ENCODE measurements around the gene NPAS2.

NPAS2 gene

DNA sequence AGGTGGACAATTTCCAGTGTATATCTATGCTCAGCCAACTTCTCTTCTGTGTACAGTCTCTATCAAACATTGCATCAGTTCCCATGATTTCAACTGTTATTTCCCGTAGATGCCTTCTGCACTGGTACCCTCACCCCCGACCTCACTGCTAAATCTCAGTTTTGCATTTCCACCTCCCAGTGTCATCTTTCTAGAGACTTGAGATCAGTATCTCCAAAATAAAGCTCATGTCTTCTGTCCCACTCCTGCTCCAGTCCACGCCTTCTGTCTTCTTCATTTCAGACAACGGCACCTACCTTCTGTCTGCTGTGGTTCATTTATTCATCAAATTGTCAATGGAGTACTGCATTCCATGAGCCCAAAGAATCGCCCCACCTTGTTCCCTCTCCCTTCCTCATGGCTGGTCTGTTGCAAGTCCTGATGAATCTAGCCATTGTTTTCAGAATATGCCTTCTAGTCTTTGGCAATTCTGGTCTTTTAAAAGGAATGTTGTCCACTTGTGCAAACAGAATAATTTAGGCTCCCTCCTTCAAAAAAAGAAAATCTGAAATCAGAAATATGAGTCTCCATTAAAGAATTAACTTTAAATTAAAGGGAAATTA, 23.3 kb upstream of the NPAS2 start:
- no peak for DNase-seq

DNA sequence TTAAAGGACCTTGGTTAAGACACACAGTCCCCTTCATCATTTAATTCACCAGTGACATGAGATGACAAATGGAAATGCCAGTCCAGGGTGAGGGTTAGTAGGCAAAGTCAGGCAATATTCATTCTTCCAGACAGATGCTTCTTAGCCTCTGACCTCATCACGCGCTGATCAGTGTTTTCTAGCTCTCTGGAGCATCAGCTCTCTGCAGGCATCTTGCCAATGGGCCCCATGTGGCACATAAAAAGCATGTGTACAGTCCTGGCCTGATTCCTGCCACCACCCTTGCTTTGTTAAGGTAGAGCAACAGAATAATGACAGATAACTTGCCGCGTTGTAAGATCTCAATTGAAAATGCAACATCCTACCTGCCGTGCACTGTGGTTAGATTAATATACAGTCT, 20.3 kb upstream of the NPAS2 start:
- peak; percentile 27 for DNase-seq

DNA sequence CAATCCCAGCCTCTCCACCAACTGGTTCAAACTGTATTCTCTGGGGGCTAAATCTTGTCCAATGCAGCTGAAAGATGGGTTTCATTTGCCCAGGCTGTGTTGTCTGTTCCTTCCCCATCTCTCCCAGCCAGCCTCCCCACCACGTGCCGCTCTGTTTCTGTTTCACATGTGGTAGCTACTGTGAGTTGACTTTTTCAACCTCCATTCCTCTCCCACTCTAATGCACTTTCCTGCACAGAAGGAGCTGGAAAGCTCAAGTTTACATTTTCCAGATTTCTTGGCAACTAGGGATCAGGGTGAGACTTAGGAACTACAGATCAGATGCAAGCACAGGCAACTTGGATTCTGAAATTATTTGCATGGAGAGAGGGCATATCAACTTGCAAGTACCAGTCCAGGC, 19.0 kb upstream of the NPAS2 start:
- no peak for DNase-seq

DNA sequence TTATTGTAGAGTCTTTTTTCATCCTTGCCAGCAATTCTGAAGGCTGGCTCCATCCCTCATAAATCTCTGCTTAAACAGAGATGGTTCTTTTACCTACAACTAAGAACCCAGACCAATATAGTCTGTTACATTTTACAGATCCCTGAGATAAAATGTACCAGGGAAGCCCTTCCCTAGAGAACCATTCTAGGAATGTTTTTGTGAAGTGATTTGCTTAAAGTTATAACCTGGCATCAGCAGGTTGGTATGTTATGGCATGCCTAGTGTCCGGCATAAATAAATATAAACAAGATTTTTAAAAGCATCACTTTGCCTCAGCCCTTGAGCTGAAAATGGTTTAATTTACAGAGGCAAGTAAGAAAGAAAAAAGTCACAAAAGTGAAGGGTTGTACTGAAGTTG, 18.5 kb upstream of the NPAS2 start:
- DNase-seq: no peak

DNA sequence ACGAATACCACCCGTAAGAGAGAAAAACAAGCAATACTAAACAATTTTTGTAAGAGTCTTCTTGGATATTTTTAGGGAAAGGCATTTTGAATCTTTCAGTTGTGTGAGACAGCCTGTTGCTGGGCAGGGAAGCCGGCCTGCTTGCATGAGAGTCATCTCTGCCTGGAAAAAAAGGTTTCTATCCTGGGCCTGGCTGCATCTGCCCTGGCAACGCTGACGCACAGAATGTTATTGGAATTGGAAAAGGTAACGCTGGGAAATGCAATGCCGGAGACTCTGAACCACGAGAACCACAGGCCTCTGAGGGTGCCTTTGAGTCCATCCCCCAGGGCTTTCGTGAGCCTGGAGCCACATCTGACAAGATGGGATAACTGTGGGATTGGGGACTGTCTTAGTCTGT, 17.9 kb upstream of the NPAS2 start:
- DNase-seq: no peak

DNA sequence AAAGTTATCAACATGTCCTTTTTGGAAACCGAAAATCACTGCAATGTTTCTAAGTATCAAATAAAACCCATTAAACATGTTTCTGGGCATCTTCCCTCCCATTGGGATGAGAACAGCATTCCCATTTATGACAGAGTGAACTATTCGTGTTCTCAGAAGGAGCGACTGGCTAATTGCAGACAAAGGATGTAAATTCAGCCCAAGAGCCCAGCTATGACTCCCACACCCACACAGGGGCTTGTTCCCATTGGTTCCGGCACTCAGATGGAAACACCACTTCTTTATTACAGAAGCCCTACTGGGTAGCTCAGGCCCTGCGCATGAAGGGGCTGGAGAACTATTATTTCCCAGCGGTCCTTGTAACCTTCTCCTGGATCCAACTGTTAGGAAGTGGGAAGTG, 16.6 kb upstream of the NPAS2 start:
- DNase-seq: no peak

DNA sequence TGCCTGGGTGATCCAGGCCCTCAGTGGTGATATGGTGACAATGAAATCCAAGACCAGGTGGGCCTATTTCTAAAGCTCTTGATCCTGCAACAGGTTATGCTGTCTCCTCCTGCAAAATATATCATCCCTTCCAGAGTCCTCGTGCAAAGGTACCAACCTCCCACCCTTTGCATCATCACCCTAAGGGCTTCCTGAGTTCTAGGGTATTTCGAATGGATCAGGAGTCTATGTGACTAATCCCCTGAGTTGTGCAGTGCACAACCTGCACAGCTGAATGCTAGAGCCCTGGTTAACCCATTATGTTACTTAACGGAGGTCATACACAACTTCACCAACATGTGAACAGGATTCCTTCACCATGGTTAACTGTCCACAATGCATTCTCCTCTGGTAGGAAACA, 13.4 kb upstream of the NPAS2 start:
- no peak for DNase-seq

DNA sequence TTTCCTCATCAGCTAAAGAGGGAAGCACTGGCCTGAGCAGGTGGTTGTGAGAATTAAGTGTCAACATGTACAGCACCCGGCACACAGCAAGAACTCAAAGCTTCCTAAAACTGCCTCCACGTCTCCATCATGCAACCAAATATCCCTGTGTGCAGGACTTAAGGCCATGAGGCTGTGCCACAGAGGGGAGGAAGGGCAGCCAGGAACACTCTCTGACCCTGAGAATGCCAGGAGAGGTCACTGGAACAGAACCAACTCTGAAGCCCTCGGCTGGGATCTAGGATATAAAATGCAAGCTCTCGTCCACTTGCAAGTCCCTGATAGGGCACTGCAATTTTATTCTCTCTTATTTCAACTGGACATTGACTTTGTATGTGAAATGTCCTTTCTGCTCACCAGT, 12.2 kb upstream of the NPAS2 start:
- DNase-seq: no peak

DNA sequence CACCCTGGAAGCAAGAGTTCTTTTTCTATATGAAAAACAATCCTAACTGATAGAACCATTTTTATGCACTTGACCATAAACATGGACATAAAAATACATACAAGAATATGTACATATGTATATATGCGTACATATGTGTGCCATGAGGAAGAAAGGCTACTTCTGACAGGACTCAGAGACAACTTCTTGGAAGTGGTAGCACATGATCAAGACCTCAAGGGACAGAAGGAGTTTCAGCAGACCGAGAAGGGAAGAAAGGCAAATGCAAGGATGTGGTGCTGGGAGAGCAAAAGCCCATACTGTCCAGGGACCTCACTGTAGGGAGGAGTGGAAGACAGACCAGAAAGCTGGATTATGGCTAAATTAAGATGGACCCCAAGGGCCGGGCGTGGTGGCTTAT, 11.4 kb upstream of the NPAS2 start:
- DNase-seq: no peak

DNA sequence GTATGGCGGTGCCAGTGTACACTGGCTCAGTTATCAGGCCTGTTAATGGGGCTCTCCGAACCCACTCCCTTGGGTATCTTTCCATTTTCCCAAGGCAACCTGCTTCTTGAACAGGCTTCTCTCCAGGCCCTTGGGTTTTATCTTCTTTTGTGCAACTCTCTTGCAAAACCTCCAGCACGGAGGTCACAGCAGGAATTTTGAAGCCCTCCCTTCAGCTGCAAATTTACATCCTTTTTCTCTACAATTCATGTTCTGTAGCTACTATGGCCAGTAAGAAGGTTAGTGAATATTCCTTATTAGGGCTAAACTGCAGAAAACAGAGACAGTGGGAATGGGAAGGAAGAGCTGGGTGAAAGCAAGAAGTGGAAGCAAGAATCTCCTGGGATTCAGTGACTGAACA, 10.4 kb upstream of the NPAS2 start:
- DNase-seq: no peak

DNA sequence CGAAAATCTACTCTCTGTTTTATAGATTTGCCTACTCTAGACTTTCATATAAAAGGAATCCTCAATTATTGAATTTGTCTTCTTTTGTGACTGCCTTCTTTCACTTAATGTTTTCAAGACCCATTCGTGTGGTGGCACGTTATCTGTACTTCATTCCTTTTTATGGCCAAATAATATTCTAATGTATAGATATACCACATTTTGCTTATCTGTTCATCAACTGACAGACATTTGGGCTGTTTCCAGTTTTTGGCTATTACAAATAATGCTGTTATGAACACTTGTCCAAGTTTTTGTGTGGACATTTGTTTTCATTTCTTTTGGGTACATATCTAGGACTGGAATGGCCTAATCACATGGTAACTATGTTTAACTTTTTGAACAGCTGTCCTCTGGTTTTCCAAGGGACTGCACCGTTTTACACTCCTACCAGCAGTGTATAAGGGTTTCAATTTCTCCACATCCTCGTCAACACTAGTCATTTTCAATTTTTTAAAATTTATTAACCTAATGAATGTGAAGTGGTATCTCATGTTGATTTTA, 9.3 kb upstream of the NPAS2 start:
- no peak for DNase-seq

DNA sequence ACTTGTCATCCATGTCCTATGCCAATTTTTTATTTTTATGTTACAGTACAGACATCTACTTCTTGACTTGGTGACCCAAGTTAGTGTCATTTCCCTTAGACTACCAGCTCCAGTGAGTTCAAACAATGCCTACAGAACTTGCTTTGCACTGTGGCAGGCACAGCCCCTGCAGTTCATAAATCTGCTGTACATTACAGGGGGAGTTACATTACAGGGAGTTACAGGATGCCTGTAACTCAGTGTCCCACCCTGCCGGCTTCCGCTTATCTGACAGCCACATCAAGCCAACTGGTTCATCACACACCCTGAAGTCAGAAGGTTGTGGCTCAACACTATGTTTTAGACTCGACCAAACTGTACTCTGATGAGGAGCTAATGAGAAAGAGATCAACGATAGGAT, 7.8 kb upstream of the NPAS2 start:
- DNase-seq: no peak

DNA sequence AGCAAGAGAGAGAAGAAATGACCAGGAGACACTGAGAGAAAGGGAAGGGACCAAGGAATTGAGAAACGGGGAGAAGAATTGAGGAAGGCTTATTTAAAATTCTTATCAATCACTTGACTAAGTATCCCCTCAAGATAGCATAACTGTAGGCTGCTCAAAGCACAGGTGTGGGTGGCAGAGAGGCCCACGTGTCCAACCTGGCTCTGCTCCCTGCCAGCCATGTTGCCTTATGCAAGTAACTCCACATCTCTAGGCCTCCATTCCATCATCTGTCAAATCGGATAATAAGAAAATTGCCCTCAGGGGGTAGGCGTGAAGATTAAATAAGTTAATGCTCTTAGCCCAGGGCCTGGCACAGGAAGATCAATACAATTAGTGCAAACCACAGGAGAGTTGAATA, 7.4 kb upstream of the NPAS2 start:
- DNase-seq: no peak

DNA sequence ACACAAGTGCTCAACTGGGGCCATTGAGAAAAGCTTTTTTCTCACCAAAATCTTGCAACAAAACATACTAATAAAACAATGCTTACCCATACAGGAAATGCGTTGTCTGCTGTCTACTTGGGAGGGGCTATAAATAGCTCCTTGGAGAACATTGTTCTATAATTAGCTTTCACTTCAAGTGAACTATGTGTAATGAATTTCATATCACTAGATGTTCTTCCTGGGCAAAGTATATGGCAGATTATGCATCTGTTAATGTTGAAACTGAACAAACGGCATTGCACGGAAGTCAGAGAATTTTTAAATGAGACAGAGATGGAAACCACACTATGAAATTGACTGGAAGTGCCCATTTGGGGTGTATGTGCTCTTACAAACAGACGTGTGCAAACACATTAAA, 6.4 kb upstream of the NPAS2 start:
- DNase-seq: no peak

DNA sequence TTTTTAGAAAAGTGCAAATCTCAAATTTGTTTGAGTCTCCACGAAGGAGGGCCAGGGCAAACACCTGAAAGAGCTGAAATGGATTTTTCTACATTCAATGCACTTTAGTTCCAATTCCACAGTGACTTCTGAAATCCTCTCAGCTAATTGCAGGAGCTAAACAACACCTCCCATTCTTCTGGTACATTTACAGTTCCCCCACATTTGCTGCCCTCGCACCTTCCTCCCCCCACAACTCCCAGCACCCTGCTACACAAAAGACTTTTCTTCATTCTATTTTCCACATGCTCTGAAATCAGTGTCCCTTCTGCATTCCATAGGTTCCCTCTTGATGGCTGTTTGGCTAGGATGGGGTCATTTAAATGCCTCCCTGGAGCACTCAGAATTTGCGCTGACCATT, 5.9 kb upstream of the NPAS2 start:
- DNase-seq: no peak

DNA sequence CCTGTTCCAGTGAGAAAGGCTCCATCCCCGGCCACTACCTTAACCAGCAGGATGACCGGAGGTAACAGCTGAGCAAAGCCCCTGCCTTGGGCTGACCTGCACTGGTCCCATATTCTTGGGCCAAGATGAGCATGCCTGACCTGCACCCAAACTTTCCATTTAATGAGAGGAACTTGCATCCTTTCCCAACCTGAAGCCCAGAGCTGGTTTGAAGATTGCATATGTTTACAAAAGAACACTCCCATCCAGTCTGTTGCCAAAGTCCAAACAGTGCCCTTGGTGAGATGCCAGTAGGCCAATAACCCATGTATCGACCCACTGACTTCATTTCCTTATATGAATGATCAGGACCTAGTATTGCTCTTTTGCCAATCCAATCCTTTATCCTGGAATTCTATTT, 5.5 kb upstream of the NPAS2 start:
- no peak for DNase-seq

DNA sequence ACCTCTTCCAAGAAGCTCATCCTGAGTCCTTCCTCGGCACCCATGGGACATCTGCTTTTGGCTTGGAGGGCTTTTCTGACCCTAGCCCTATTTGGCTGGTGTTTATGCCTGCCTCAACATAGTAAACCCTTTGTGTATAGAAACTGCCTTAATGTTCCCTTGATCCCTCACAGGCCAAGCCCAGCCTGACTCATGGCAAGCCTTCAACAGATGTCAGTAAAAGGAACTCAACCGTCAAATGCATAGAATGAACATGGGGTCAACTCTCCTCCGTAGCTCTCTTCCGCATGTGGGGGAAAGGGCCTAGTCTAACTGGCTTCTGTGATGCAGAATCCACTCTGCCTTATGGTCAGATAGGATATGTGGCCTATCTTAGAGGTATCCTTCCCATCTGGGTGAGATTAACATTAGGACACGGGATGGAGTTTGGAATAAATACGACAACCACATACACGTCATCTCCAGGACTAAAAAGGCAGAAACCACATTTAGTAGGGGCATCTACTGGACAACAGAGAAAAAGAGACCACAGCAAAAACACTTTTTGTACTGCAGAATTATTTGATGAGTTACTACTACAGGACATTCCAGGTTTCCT, 2.5 kb upstream of the NPAS2 start:
- no peak for DNase-seq

DNA sequence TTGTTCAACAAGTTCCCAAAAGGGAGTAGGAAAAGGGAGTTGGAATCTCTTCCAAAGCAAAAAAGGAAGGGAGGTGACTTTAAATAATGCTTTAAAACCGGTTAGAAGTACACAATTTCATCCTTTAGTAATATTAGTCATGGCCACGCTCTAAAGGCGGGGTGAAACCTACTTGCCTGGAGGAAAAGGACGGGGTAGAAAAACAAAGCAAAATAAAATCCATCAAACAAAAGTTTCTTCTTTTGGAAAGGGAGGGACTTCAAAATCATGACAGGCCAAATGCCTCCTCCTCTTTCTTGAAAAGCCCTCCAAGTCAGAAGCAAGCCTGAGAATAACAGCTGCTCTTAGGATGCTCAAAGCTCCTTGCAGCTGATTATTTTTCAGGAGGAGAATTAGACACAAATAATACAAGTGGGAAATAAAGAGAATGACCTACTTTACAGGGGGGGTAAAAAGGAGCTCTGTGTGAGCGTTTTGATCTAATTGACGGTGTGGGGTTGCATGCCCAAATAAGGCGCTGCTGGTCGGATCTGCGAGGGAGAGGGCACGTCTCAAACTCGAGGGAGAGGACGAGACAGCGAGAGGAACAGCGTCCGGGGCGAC, 1.8 kb upstream of the NPAS2 start:
- DNase-seq: no peak

DNA sequence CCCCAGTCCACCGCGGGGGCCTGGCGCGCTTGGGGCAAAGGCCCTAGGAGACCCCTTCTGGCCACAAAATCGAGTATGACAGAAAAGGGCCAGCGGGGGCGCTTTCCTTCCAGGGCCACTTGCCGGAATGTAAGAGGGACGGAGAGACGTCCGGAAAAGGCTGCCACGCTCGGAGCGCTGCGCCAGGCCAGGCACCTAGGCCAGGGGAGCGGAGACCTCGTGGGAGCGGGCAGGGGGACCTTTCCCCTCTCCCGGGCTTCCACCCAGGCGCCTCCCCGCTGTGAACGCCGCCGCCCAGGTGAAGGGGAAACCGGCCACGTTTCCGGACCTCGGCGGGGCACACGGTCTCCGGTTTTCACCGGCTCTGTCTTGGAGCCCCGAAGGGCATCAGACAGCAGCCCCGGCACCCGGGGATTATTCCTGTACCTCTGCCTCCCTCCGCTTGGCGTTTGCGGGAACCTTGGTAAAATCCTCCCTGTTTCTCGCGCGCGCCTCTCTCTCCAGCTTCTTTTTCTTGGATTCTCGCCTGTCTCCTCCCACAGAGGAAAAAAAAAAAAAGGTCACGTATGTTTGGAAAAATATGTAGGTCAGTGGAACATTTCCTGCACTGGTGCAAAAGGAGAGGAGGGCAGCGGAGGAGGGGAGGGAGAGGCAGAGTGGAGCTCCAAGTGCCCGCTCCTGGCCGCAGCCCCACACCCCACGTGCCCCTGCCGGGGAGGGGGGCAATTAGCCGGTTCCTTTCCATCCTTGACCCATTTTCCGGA, 1.2 kb upstream of the NPAS2 start:
- no peak for DNase-seq

DNA sequence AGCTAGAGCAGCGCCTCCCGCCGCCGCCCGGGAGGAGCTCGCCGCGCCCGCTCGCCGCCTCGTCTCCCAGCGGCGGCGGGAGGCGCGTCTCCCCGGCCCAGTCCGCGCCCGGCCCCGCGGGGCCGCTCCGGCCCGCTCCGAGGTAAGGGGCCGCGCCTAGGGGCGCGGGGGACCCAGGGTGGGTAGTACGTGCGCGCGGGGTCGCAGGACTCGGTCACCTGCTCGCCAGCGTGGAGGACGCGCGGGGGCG, 259 bp downstream of the NPAS2 start:
- no peak for DNase-seq

DNA sequence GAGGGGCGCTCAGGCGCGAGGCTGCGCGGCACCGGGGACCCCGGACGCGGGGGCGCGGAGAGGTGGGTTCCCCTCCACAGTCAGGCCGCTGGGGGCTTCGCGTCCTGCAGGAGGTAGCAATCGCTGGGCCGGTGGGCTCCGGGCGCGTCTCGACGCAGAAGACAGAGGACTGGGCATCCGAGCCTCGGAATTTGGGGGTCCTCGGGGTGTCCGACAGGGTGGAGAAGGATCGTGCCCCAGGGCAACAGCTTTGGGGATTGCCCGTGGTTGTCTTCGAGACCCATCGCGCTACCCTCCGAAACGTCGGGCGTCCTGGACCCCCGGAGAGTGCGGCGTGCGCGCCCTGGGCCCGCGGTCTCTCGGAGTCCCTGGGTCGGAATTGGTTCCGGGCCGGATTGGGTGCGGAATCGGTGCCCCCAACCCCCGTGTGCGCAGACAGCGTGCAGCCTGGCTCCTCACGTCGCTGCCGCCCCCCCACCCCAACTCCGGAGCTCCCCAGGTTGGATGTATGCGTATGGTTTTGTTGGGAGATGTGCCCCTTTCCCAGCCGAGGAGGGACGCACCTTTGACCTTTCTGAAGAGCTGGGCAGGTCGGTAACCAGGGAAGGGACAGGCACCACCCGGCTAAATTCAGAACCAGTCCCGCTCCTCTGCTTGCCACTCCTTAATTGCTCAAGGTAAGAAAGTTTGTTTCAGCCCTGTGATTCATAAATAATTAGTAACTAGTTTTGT, 750 bp downstream of the NPAS2 start:
- DNase-seq: no peak

DNA sequence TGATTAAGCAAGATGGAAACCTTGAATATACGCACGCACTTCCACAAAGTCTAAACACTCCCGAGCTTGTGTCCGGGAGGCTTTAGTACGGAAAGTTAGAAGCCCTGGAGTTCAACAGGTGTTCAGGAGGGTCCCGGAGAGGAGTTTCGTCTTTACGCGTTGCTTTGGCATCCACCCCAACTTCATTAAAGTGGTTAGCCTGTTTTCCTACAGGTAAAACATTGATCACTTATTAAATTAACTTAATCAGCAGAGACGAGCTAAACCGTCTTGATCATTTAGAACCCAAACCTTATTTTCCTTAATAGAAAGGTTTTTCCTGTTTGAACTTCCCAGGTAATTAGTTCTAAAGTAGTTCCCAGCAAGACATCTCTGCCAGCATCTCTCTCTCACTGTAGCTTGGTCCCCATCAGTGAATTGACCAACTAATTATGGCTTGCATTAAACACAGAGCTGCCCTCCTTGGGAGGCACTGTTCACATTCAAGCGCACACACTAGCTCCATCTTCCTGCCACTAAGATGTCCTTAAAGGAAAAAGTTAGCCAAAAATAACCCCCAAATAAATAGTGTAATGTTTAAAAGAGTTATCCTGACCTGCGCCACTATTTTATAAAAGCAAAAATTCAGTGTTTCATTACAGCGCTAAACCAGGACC, 1.4 kb downstream of the NPAS2 start:
- no peak for DNase-seq

DNA sequence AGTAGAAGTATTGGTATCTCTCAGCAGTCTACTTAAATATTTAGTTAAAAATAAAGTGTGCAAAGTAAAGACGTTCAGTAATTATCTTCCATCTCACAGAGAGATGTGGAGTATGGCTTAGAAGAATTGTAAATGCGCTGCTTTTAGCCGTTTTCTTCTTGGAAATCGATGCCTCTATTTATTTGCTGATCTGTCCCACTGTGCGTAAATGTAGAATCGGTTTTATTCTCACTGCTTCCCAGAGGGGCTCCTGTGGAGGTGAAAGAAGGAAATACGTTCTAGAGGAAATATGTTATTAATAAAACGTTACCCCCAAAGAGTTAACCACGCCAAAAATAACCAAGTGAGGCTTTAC, 1.9 kb downstream of the NPAS2 start:
- no peak for DNase-seq

All from NCI-H1092 (cell line).